Measurements from ENCODE around the gene GPX3. TPM values are rescaled to one million over a fixed set of nuclear protein-coding genes. Genes with fewer than 3 reads are reported as not detected.

Gene GPX3
- total and polyA plus RNA-seq, 4 experiments from 2014 or later = 1.5 TPM; not detected in 3

DNA sequence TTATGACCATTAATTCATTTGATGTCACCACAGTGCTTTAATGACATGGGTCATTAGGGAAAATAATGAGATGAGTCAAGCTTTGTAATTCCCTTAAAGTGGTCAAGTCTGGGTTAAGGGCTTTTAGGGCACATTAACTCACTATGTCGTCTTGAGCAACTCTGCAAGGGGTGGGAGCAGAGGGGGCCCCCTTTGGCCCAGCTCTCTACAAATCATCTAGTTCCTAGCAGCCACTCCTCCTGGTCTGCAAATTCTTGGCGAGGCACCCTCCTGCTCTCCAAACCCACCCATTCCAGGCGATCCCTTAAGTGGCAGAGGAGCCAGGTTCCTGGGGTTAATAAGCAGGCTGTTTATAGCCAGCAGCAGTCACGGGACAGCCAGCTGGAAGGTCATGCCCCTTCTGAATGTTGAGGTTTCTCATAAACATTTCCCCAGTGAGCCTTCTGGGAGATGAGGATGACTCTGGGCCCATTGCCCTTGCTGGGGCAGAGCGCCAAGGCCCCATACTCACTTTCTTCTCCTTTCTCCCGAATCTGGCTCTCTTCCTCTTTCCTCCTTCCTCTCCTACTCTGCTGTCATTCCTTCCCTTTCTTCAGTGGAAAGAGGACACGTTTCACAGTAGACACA lies 14.3 kb upstream of the GPX3 start:
- H3K36me3 ChIP-seq (ENCODE audit: insufficient read depth, low read length) = no peaks in the 10 kb centered on the region
- Mint-ChIP-seq H3K36me3 (no peaks in the 10 kb centered on the region), H3K27ac (no peak overlapping the region), H3K4me3 (no peak overlapping the region), H3K4me1 (no peaks in the 10 kb centered on the region), H3K9me3 (no peaks in the 10 kb centered on the region), H3K27me3 (peaks cover 0 to 3% of the 10 kb centered on the region in 2 donors)
- H3K4me3 ChIP-seq (ENCODE audit: low read length in 2 of 2) = no peak overlapping the region
- H3K27me3 ChIP-seq (ENCODE audit: insufficient read depth, low read length) = no peaks in the 10 kb centered on the region
- H3K27ac ChIP-seq (ENCODE audit: low read depth, low read length) = no peak overlapping the region
- no peaks in the 10 kb centered on the region for H3K9me3 ChIP-seq (ENCODE audit: control insufficient read depth in 1 of 2, low read length in 2 of 2)
- intact Hi-C loops (cut with micrococcal nuclease) = no loop called here
- H3K4me1 ChIP-seq (ENCODE audit: insufficient read depth, low read length) = no peaks in the 10 kb centered on the region
- DNase-seq = no peak
- ChIA-PET POLR2A (ENCODE audit: partially characterized antibody) (no interaction called here), CTCF (ENCODE audit: partially characterized antibody) (interaction anchor here (0.7 kb wide), 1 partner anchor 11 kb away, joined by 3 read pairs; no protein-coding TSS in a partner anchor)

- Mint-ChIP-seq H3K4me1 (no peaks in the 10 kb centered on the region), H3K9me3 (no peaks in the 10 kb centered on the region), H3K27me3 (peaks cover 0 to 3% of the 10 kb centered on the region in 2 donors), H3K36me3 (no peaks in the 10 kb centered on the region), H3K27ac (no peak overlapping the region), H3K4me3 (no peak overlapping the region)
- ChIA-PET CTCF (ENCODE audit: partially characterized antibody) (no interaction called here), POLR2A (ENCODE audit: partially characterized antibody) (no interaction called here)
- Histone ChIP-seq H3K9me3 (ENCODE audit: control insufficient read depth in 1 of 2, low read length in 2 of 2) (no peaks in the 10 kb centered on the region), H3K27me3 (ENCODE audit: insufficient read depth, low read length) (no peaks in the 10 kb centered on the region), H3K36me3 (ENCODE audit: insufficient read depth, low read length) (no peaks in the 10 kb centered on the region), H3K4me3 (ENCODE audit: low read length in 2 of 2) (no peak overlapping the region), H3K27ac (ENCODE audit: low read depth, low read length) (no peak overlapping the region), H3K4me1 (ENCODE audit: insufficient read depth, low read length) (no peaks in the 10 kb centered on the region)
- DNase-seq = no peak
- intact Hi-C loops (cut with micrococcal nuclease) = no loop called here
Observed at GRCh38 chr5:151006704-151007334, 13.6 kb upstream of the GPX3 start.

- Histone ChIP-seq H3K4me3 (ENCODE audit: low read length in 2 of 2) (no peak overlapping the region), H3K4me1 (ENCODE audit: insufficient read depth, low read length) (no peaks in the 10 kb centered on the region), H3K9me3 (ENCODE audit: control insufficient read depth in 1 of 2, low read length in 2 of 2) (no peaks in the 10 kb centered on the region), H3K36me3 (ENCODE audit: insufficient read depth, low read length) (no peaks in the 10 kb centered on the region), H3K27ac (ENCODE audit: low read depth, low read length) (no peak overlapping the region), H3K27me3 (ENCODE audit: insufficient read depth, low read length) (no peaks in the 10 kb centered on the region)
- intact Hi-C loops (cut with micrococcal nuclease) = no loop called here
- ChIA-PET CTCF (ENCODE audit: partially characterized antibody) (no interaction called here), POLR2A (ENCODE audit: partially characterized antibody) (no interaction called here)
- Mint-ChIP-seq H3K27me3 (peaks cover 0 to 3% of the 10 kb centered on the region in 2 donors), H3K36me3 (no peaks in the 10 kb centered on the region), H3K4me1 (no peaks in the 10 kb centered on the region), H3K9me3 (no peaks in the 10 kb centered on the region), H3K27ac (no peak overlapping the region), H3K4me3 (no peak overlapping the region)
- DNase-seq = no peak
Observed at GRCh38 chr5:151007430-151008209, 12.8 kb upstream of the GPX3 start.

DNA sequence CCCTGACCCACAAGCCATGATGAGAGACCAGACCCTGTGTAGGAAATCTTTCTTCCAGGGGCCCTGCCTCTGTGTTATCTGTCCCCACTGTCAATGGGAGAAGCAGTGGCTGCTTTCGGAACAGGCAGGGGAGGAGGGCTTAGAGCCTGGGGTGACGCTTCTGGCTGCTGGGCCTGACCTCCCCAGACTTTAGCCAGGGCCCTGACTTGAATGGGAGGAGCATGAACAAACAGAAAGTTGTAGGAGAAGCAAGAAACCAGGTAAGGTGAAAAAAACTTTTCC lies 12.2 kb upstream of the GPX3 start:
- Mint-ChIP-seq H3K36me3 (no peaks in the 10 kb centered on the region), H3K27ac (no peak overlapping the region), H3K27me3 (peaks cover 0 to 3% of the 10 kb centered on the region in 2 donors), H3K9me3 (no peaks in the 10 kb centered on the region), H3K4me3 (no peak overlapping the region), H3K4me1 (no peaks in the 10 kb centered on the region)
- Histone ChIP-seq H3K36me3 (ENCODE audit: insufficient read depth, low read length) (no peaks in the 10 kb centered on the region), H3K27ac (ENCODE audit: low read depth, low read length) (no peak overlapping the region), H3K4me3 (ENCODE audit: low read length in 2 of 2) (no peak overlapping the region), H3K9me3 (ENCODE audit: control insufficient read depth in 1 of 2, low read length in 2 of 2) (no peaks in the 10 kb centered on the region), H3K27me3 (ENCODE audit: insufficient read depth, low read length) (no peaks in the 10 kb centered on the region), H3K4me1 (ENCODE audit: insufficient read depth, low read length) (no peaks in the 10 kb centered on the region)
- intact Hi-C loops (cut with micrococcal nuclease) = no loop called here
- DNase-seq = no peak
- POLR2A ChIA-PET (ENCODE audit: partially characterized antibody) = no interaction called here
- CTCF ChIA-PET (ENCODE audit: partially characterized antibody) = no interaction called here

- Mint-ChIP-seq H3K27me3 (no peaks in the 10 kb centered on the region), H3K4me3 (no peak overlapping the region), H3K36me3 (no peaks in the 10 kb centered on the region), H3K27ac (peak overlapping the region in 1 of 7 donors; percentile 29), H3K4me1 (no peaks in the 10 kb centered on the region), H3K9me3 (no peaks in the 10 kb centered on the region)
- intact Hi-C loops (cut with micrococcal nuclease) = no loop called here
- Histone ChIP-seq H3K4me1 (ENCODE audit: insufficient read depth, low read length) (no peaks in the 10 kb centered on the region), H3K36me3 (ENCODE audit: insufficient read depth, low read length) (no peaks in the 10 kb centered on the region), H3K27me3 (ENCODE audit: insufficient read depth, low read length) (no peaks in the 10 kb centered on the region), H3K4me3 (ENCODE audit: low read length in 2 of 2) (no peak overlapping the region), H3K9me3 (ENCODE audit: control insufficient read depth in 1 of 2, low read length in 2 of 2) (no peaks in the 10 kb centered on the region), H3K27ac (ENCODE audit: low read depth, low read length) (no peak overlapping the region)
- no peak for DNase-seq
- ChIA-PET POLR2A (ENCODE audit: partially characterized antibody) (no interaction called here), CTCF (ENCODE audit: partially characterized antibody) (no interaction called here)
Observed at GRCh38 chr5:151008906-151009305, 11.5 kb upstream of the GPX3 start.

- H3K27ac Mint-ChIP-seq = no peak overlapping the region
- no peaks in the 10 kb centered on the region for H3K36me3 Mint-ChIP-seq
- no peaks in the 10 kb centered on the region for H3K4me1 Mint-ChIP-seq
- no peak for DNase-seq
- no peaks in the 10 kb centered on the region for H3K27me3 Mint-ChIP-seq
- no peaks in the 10 kb centered on the region for H3K9me3 Mint-ChIP-seq
- no peaks in the 10 kb centered on the region for H3K9me3 ChIP-seq (ENCODE audit: control insufficient read depth in 1 of 2, low read length in 2 of 2)
- H3K4me3 ChIP-seq (ENCODE audit: low read length in 2 of 2) = no peak overlapping the region
- no peaks in the 10 kb centered on the region for H3K27me3 ChIP-seq (ENCODE audit: insufficient read depth, low read length)
- ChIA-PET POLR2A (ENCODE audit: partially characterized antibody) (no interaction called here), CTCF (ENCODE audit: partially characterized antibody) (interaction anchor here (1.3 to 1.4 kb wide), 2 partner anchors 8 to 102 kb away, joined by 3 read pairs; no protein-coding TSS in a partner anchor)
- H3K36me3 ChIP-seq (ENCODE audit: insufficient read depth, low read length) = no peaks in the 10 kb centered on the region
- intact Hi-C loops (cut with micrococcal nuclease) = no loop called here
- no peaks in the 10 kb centered on the region for H3K4me1 ChIP-seq (ENCODE audit: insufficient read depth, low read length)
- H3K27ac ChIP-seq (ENCODE audit: low read depth, low read length) = no peak overlapping the region
- H3K4me3 Mint-ChIP-seq = no peak overlapping the region
Observed at GRCh38 chr5:151012862-151013261, 7.5 kb upstream of the GPX3 start.

DNA sequence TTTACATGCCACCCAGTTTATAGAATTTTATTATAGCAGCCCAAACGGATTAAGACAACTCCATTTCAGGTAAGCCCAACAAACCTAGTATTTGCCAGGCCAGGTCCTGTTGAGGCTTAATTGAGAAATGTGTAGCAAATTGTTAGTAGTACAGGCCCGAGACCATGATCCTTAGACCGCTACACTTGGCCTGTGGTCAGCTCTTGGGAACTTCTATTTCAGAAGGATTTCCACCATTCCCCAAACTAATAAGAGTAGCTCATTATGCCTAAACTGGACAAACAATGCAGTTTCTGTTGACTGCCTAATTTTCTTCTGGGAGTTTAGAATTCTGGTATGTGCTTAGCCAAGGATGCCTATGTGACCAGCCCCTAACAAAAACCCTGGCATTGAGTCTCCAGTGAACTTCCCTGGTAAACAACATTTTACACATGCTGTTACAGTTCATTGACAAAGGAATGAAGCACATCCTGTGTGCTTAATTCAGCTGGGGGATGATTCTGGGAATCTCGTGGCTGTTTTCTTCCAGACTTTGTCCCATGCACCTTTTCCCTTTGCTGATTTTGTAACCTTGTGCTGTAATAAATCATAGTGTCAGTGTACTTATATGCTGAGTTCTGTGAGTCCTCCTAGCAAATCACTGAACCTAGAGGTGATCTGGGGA lies 5.6 kb upstream of the GPX3 start:
- POLR2A ChIA-PET (ENCODE audit: partially characterized antibody) = no interaction called here
- Mint-ChIP-seq H3K4me1 (peaks cover 4 to 16% (median 10%) of the 10 kb centered on the region in 4 donors), H3K27me3 (no peaks in the 10 kb centered on the region), H3K36me3 (no peaks in the 10 kb centered on the region), H3K9me3 (no peaks in the 10 kb centered on the region), H3K27ac (no peak overlapping the region), H3K4me3 (no peak overlapping the region)
- Histone ChIP-seq H3K9me3 (ENCODE audit: control insufficient read depth in 1 of 2, low read length in 2 of 2) (no peaks in the 10 kb centered on the region), H3K27ac (ENCODE audit: low read depth, low read length) (no peak overlapping the region), H3K36me3 (ENCODE audit: insufficient read depth, low read length) (no peaks in the 10 kb centered on the region), H3K27me3 (ENCODE audit: insufficient read depth, low read length) (no peaks in the 10 kb centered on the region), H3K4me3 (ENCODE audit: low read length in 2 of 2) (no peak overlapping the region), H3K4me1 (ENCODE audit: insufficient read depth, low read length) (peaks cover 8% of the 10 kb centered on the region)
- intact Hi-C loops (cut with micrococcal nuclease) = no loop called here
- CTCF ChIA-PET (ENCODE audit: partially characterized antibody) = no interaction called here
- DNase-seq = no peak
